OCI-LY7 (cell line): ENCODE data around the gene C1orf87. TPM values are rescaled to one million over a fixed set of nuclear protein-coding genes. Genes with fewer than 3 reads are reported as not detected.

Source experiments
- BruUV-seq: library from RNA; stranded (reverse); fragments of 400-500 nt; replicated peaks from 2 replicates; lab custom pipeline; 2021; lab: Mats Ljungman, UMichigan
- CTCF ChIA-PET: fragments of 300-600 bp; sonication (Branson Sonifier 250); formaldehyde crosslinking; loops from one replicate; lab custom pipeline; 2022; ENCODE audit warnings: antibody characterized with exemption; ENCODE audit not compliant: unreplicated experiment; lab: Charles Lee
- POLR2A ChIA-PET: fragments of 300-600 bp; sonication (Branson Sonifier 250); formaldehyde crosslinking; loops from one replicate; lab custom pipeline; 2022; ENCODE audit warnings: antibody characterized with exemption; lab: Charles Lee
- DNase-seq: peaks from one replicate; pipeline ENCODE4 v3.0.0-alpha.2; 2015; ENCODE audit warnings: low spot score
- H2AFZ ChIP-seq: fragments of 200-600 bp; sonication (generic), shearing (Covaris generic); 2 replicates; pipeline ENCODE4 v1.6.1; 2014; ENCODE audit warnings: mild to moderate bottlenecking, antibody characterized with exemption, low read length, moderate library complexity
- H3K27ac ChIP-seq: fragments of 200-600 bp; sonication (generic); 2 replicates; pipeline ENCODE4 v1.5.1; 2014; ENCODE audit warnings: mixed run types, low read depth, mild to moderate bottlenecking, moderate library complexity, low read length, inconsistent platforms; ENCODE audit not compliant: poor library complexity, severe bottlenecking
- H3K36me3 ChIP-seq: fragments of 200-600 bp; sonication (generic); 2 replicates; pipeline ENCODE4 v1.6.1; 2014; ENCODE audit warnings: mild to moderate bottlenecking, antibody characterized with exemption, low read length, moderate library complexity, mixed read lengths; ENCODE audit not compliant: insufficient read depth
- H3K4me1 ChIP-seq: fragments of 200-600 bp; sonication (generic); 2 replicates; pipeline ENCODE4 v1.5.1; 2014; ENCODE audit warnings: mild to moderate bottlenecking, low read length; ENCODE audit not compliant: insufficient read depth, poor library complexity, severe bottlenecking
- H3K4me2 ChIP-seq: fragments of 200-600 bp; sonication (generic); 2 replicates; pipeline ENCODE4 v1.6.1; 2014; ENCODE audit warnings: mild to moderate bottlenecking, low read length
- H3K4me3 ChIP-seq: fragments of 200-600 bp; sonication (generic); 2 replicates; pipeline ENCODE4 v1.5.1; 2014; ENCODE audit warnings: mild to moderate bottlenecking, low read depth, low read length; ENCODE audit not compliant: poor library complexity, severe bottlenecking
- H3K79me2 ChIP-seq: fragments of 200-600 bp; sonication (generic); 2 replicates; pipeline ENCODE4 v1.6.1; 2016; ENCODE audit warnings: low read depth, mild to moderate bottlenecking, low read length, moderate library complexity, mixed read lengths; ENCODE audit not compliant: insufficient read depth
- H3K9me2 ChIP-seq: fragments of 200-600 bp; sonication (generic); 2 replicates; pipeline ENCODE4 v1.6.1; 2016; ENCODE audit warnings: mild to moderate bottlenecking, low read length, mixed read lengths; ENCODE audit not compliant: insufficient read depth
- H3K9me3 ChIP-seq: fragments of 200-600 bp; sonication (generic); 2 replicates; pipeline ENCODE4 v1.6.1; 2014; ENCODE audit warnings: mild to moderate bottlenecking, mixed run types, low read length, mixed read lengths
- H4K20me1 ChIP-seq: fragments of 200-600 bp; sonication (generic); 2 replicates; pipeline ENCODE4 v1.6.1; 2014; ENCODE audit warnings: mild to moderate bottlenecking, antibody characterized with exemption, low read length, moderate library complexity, mixed read lengths; ENCODE audit not compliant: insufficient read depth
- CTCF ChIP-seq: fragments of 200-600 bp; sonication (generic); conservative IDR thresholded peaks from 2 replicates; pipeline ENCODE4 v1.5.1; 2014; ENCODE audit warnings: mild to moderate bottlenecking, antibody characterized with exemption, low read length, moderate library complexity, mixed read lengths
- EZH2phosphoT487 ChIP-seq: fragments of 200-600 bp; sonication (generic); IDR thresholded peaks from 2 replicates; pipeline ENCODE4 v1.6.1; 2018; ENCODE audit warnings: low read depth, borderline replicate concordance, mild to moderate bottlenecking, mixed run types, antibody characterized with exemption, low read length, moderate library complexity, mixed read lengths
- intact Hi-C: fragments of 100-400 bp; cut with micrococcal nuclease; formaldehyde crosslinking; loops from one replicate; pipeline ENCODE4 v1.10.0; 2022; ENCODE audit not compliant: unreplicated experiment
- total RNA-seq, 2 experiments: library from RNA; depleted of rRNA in 1 of 2; stranded (reverse); fragments of >200 nt in 1 of 2; shearing (Covaris generic) in 1 of 2; gene quantifications; 2 replicates each; pipeline ENCODE4 v1.2.3, GENCODE V29; 2014 to 2022

Gene C1orf87
- total RNA-seq, 2 experiments from 2014 or later = not detected

- Histone ChIP-seq H3K9me2 (no peaks in the 10 kb centered on the region), H3K36me3 (no peaks in the 10 kb centered on the region), H3K4me2 (no peak overlapping the region), H2AFZ (no peak overlapping the region), H4K20me1 (no peaks in the 10 kb centered on the region), H3K4me1 (no peaks in the 10 kb centered on the region), H3K9me3 (no peaks in the 10 kb centered on the region), H3K4me3 (no peak overlapping the region), H3K27ac (no peak overlapping the region), H3K79me2 (no peaks in the 10 kb centered on the region)
- ChIA-PET POLR2A (interaction anchor here (0.6 kb wide), 1 partner anchor 58 kb away, joined by 3 read pairs; no protein-coding TSS in a partner anchor), CTCF (no interaction called here)
- TF ChIP-seq CTCF (no peak), EZH2phosphoT487 (no peak)
- intact Hi-C loops = loop anchor here (10.0 kb wide), 1 partner anchor 1205 kb away; no protein-coding TSS in a partner anchor
- DNase-seq = no peak
- no TSS peak for BruUV-seq
These were observed 123.9 kb downstream of the C1orf87 start for GRCh38 chr1:59949648-59950047.

GRCh38 chr1:59948990-59949389 lies 124.6 kb downstream of the C1orf87 start:
- ChIA-PET POLR2A (no interaction called here), CTCF (no interaction called here)
- Histone ChIP-seq H2AFZ (no peak overlapping the region), H4K20me1 (no peaks in the 10 kb centered on the region), H3K36me3 (no peaks in the 10 kb centered on the region), H3K27ac (no peak overlapping the region), H3K9me2 (no peaks in the 10 kb centered on the region), H3K79me2 (no peaks in the 10 kb centered on the region), H3K4me2 (no peak overlapping the region), H3K9me3 (no peaks in the 10 kb centered on the region), H3K4me1 (no peaks in the 10 kb centered on the region), H3K4me3 (no peak overlapping the region)
- BruUV-seq = no TSS peak
- intact Hi-C loops = loop anchor here (10.0 kb wide), 1 partner anchor 1204 kb away; no protein-coding TSS in a partner anchor
- no peak for TF ChIP-seq EZH2phosphoT487
- no peak for TF ChIP-seq CTCF
- no peak for DNase-seq
